ENCODE measurements around the gene CNOT2.
A peak's percentile ranks its signal among the peaks of the same experiment; 100 is the strongest.
"Not testable (repeated sequence)": the region's sequence is repeated elsewhere in the genome, so short reads cannot be mapped to it uniquely, and the experiment has no call there.

CNOT2 gene

DNA sequence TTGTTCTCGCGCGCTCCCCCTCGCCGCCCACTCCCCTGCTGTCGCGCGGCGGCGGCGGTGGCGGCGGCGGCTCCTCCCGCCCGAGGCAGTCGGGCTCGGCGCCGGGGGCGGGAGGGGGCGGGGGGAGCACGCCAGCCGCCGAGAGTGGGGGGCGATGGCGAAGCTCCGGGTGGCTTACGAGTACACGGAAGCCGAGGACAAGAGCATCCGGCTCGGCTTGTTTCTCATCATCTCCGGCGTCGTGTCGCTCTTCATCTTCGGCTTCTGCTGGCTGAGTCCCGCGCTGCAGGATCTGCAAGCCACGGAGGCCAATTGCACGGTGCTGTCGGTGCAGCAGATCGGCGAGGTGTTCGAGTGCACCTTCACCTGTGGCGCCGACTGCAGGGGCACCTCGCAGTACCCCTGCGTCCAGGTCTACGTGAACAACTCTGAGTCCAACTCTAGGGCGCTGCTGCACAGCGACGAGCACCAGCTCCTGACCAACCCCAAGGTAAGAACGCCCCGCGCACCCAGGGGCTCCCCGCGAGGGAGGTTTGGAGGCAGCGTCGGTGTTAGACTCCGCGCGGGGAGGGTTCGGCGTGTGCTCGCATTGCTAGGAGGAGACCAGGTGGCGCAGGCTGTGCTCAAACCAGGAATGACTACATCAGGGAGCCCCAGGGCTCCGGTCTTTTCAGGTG, 123.5 kb downstream of the CNOT2 start:
- DNase-seq: peak; percentile 56

DNA sequence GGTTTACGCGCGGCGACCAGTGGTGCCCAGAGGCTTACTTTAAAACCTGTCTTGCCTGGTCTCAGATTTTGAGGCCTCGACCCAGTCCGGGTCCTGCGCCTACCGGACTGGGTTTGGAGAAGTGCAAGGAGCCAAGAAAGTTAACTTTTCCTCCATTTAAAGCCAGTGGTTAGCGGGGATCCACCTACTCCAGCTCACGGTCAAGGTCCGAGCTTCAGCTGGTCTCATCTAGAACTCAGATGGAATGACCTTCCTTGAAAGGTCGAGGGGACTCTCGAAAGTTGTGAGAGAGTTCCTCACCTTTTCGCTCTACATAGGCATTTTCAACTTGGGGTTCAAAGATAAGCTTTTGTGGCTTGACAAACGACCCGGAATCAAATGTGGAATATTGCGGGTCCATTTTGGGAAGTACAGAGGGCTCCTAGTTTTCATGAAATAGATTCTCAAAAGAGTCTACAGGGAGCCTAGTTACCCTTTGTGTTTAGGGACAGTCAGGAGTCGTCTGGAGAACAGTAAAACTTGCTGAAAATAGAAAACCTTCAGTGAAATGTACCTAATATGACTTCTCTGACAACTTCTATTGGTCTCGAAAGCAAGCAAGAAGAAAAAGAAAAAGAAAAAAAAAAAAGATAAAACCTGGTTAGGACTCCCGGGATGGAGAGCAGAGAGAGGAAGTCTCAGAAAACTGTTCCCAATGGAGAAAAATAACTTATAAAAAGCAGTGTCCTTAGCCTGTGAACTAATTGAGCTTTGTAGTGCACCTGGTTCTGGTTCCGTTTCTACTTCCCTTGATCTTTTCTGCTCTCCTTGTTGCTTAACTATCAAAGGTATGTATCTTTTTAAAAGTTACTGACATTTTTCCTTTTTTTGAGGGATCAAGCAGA, 124.3 kb downstream of the CNOT2 start:
- DNase-seq: no peak

- DNase-seq: no peak
Measured at GRCh38 chr12:70372881-70373280, 129.6 kb downstream of the CNOT2 start.

- no peak for DNase-seq
Measured at GRCh38 chr12:70379846-70380245, 136.6 kb downstream of the CNOT2 start.

DNA sequence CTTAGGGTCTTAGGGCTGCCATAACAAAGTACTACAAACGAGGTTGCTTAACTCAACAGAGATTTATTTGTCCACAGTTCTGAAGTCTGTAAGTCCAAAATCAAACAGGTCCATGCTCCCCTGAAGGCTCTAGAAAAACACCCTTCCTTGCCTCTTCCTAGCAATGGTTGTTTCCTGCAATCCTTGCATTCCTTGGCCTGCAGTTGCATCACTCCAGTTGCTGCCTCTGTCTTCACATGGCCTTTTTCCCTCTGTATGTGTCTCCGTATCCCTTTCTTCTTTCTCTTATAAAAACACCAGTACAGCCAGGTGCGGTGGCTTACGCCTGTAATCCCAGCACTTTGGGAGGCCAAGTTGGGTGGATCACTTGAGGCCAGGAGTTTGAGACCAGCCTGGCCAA, 140.3 kb downstream of the CNOT2 start:
- DNase-seq: no peak

- DNase-seq: no peak
Measured at GRCh38 chr12:70383886-70384285, 140.7 kb downstream of the CNOT2 start.

GRCh38 chr12:70386771-70387170, 143.5 kb downstream of the CNOT2 start:
- DNase-seq: no peak

- DNase-seq: no peak
Measured at GRCh38 chr12:70389678-70390077, 146.4 kb downstream of the CNOT2 start.

GRCh38 chr12:70392631-70393030, 149.4 kb downstream of the CNOT2 start:
- DNase-seq: not testable (repeated sequence)

GRCh38 chr12:70393787-70394499, 150.7 kb downstream of the CNOT2 start:
- DNase-seq: no peak

GRCh38 chr12:70398002-70398401, 154.8 kb downstream of the CNOT2 start:
- DNase-seq: no peak

- no peak for DNase-seq
Measured at GRCh38 chr12:70398862-70399261, 155.6 kb downstream of the CNOT2 start.

DNA sequence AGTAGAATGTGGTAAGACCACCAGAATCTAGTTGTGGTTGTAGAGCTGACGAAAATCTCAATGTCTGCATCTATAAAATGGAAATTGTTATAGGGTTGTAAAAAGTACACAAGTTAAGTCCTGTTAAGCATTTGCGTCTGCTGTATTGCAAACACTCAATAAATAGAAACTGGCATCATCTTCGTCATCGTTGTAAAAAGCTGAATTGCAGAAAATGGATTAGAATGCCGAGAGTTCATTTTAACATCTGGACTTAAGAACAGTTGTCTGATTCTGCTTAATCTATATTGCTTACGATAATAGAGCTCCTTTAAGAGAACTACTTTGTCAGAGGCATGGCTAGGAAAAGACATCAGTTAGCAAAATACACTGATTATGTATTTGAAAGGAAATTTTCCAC, 156.1 kb downstream of the CNOT2 start:
- no peak for DNase-seq

DNA sequence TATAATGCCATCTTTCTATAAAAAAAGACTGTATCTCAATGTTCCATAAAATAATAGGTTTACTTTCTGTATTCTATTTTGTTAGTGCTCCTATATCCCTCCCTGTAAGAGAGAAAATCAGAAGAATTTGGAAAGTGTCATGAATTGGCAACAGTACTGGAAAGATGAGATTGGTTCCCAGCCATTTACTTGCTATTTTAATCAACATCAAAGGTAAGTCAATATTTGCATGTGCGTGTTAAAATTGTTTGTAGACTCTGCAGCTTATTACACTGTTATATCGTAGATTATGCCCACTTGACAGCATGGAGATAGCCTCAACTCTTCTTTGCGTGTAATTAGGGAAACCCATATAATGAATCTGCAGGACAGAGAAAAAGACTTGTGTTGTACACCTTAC, 156.9 kb downstream of the CNOT2 start:
- no peak for DNase-seq

- DNase-seq: no peak
Measured at GRCh38 chr12:70402597-70402996, 159.4 kb downstream of the CNOT2 start.

- no peak for DNase-seq
Measured at GRCh38 chr12:70403826-70404225, 160.6 kb downstream of the CNOT2 start.

Measured in KG1 (cell line).